HepG2 (cell line): ENCODE data around the gene MGLL. TPM values are rescaled to one million over a fixed set of nuclear protein-coding genes. Genes with fewer than 3 reads are reported as not detected.

Source experiments
- BCL6 ChIP-seq: IDR thresholded peaks from 2 replicates; pipeline ENCODE4 v1.6.1; 2016; ENCODE audit warnings: missing genetic modification reagents, missing compliant biosample characterization
- CHD2 ChIP-seq: IDR thresholded peaks from 2 replicates; pipeline ENCODE4 v1.6.1; 2011; ENCODE audit warnings: low read depth, low read length, improper control_type of control experiment
- CHD4 ChIP-seq: fragments of 200-600 bp; sonication (generic); IDR thresholded peaks from 2 replicates; pipeline ENCODE4 v1.7.0; 2017; ENCODE audit warnings: mild to moderate bottlenecking, low read length, borderline replicate concordance
- ESRRA ChIP-seq: sonication (generic); formaldehyde crosslinking; IDR thresholded peaks from 2 replicates; pipeline ENCODE4 v1.5.1; 2020; ENCODE audit warnings: mild to moderate bottlenecking, low read depth, missing genetic modification reagents
- FOXA1 ChIP-seq, 2 experiments: fragments of 450-650 bp in 1 of 2; sonication (generic) in 1 of 2; formaldehyde crosslinking in 1 of 2; IDR thresholded peaks; 2 replicates each; pipeline versions ENCODE4 v1.4.0 to v1.6.1; 2016 to 2020; ENCODE audit warnings: missing genetic modification reagents in 1 of 2
- HOXA5 ChIP-seq: sonication (generic); formaldehyde crosslinking; IDR thresholded peaks from 2 replicates; pipeline ENCODE4 v1.4.0; 2020; ENCODE audit warnings: missing genetic modification reagents
- MIXL1 ChIP-seq: IDR thresholded peaks from 2 replicates; pipeline ENCODE4 v1.6.1; 2016
- MXI1 ChIP-seq: IDR thresholded peaks from 3 replicates; pipeline ENCODE4 v1.6.1; 2012; ENCODE audit warnings: low read depth, low read length, inconsistent platforms, borderline replicate concordance
- NCOA1 ChIP-seq: sonication (generic); formaldehyde crosslinking; IDR thresholded peaks from 2 replicates; pipeline ENCODE4 v1.9.0; 2021; ENCODE audit warnings: missing genetic modification reagents
- NFYC ChIP-seq: IDR thresholded peaks from 2 replicates; pipeline ENCODE4 v1.6.1; 2016; ENCODE audit warnings: missing genetic modification reagents, missing compliant biosample characterization
- PRPF4 ChIP-seq: fragments of 200-400 bp; formaldehyde crosslinking; IDR thresholded peaks from 2 replicates; pipeline ENCODE4 v1.6.1; 2016; ENCODE audit warnings: low read length, low read depth; ENCODE audit not compliant: poor library complexity, severe bottlenecking
- SMARCC2 ChIP-seq: fragments of 450-650 bp; IDR thresholded peaks from 2 replicates; pipeline ENCODE4 v1.6.1; 2017; ENCODE audit warnings: antibody characterized with exemption, mild to moderate bottlenecking
- SOX6 ChIP-seq, 2 experiments: fragments of 450-650 bp in 1 of 2; sonication (generic) in 1 of 2; formaldehyde crosslinking in 1 of 2; IDR thresholded peaks; 2 replicates each; pipeline versions ENCODE4 v1.4.0 to v1.6.1; 2017 to 2020; ENCODE audit warnings: antibody characterized with exemption in 1 of 2, mild to moderate bottlenecking in 1 of 2, missing genetic modification reagents in 1 of 2
- SUZ12 ChIP-seq: fragments of 150-350 bp; IDR thresholded peaks from 2 replicates; pipeline ENCODE4 v1.6.1; 2014; ENCODE audit warnings: low read depth, low read length
- USF2 ChIP-seq, 2 experiments: sonication (generic) in 1 of 2; formaldehyde crosslinking in 1 of 2; IDR thresholded peaks; 2 replicates each; pipeline versions ENCODE4 v1.5.1 to v1.6.1; 2011 to 2020; ENCODE audit warnings: borderline replicate concordance in 1 of 2, low read depth in 1 of 2, low read length in 1 of 2, mild to moderate bottlenecking in 1 of 2, missing genetic modification reagents in 1 of 2, moderate library complexity in 1 of 2
- ZNF333 ChIP-seq: sonication (generic); formaldehyde crosslinking; IDR thresholded peaks from 2 replicates; pipeline ENCODE4 v1.4.0; 2020; ENCODE audit warnings: mild to moderate bottlenecking, missing genetic modification reagents, borderline replicate concordance
- ZNF644 ChIP-seq: IDR thresholded peaks from 2 replicates; pipeline ENCODE4 v1.6.1; 2016; ENCODE audit warnings: low read depth
- ZNF792 ChIP-seq: IDR thresholded peaks from 2 replicates; pipeline ENCODE4 v1.6.1; 2016
- polyA plus RNA-seq, 8 experiments: library from polyadenylated mRNA; depleted of rRNA in 3 of 8; stranded (reverse) in 7 of 8; unstranded in 1 of 8; fragments of >200 nt; fragmentation: Illumina TruSeq in 4 of 8; extraction: Trizol in 4 of 8; gene quantifications; 2 replicates each; pipeline versions ENCODE4 v1.2.1 to v1.2.3, GENCODE V29; 2011 to 2016; ENCODE audit warnings: low read depth in 4 of 8, missing spikeins in 1 of 8, mixed read lengths in 1 of 8; ENCODE audit not compliant: insufficient read depth in 1 of 8
- total RNA-seq, 5 experiments: library from RNA; depleted of rRNA; stranded (reverse); fragments of >200 nt; fragmentation: Illumina TruSeq; extraction: Trizol; gene quantifications; 2 replicates each; pipeline ENCODE4 v1.2.3, GENCODE V29; 2016; ENCODE audit warnings: low read depth in 1 of 5
- TF ChIP-seq, protein P1 (sequence below), 2 experiments: sonication (generic) in 1 of 2; formaldehyde crosslinking in 1 of 2; IDR thresholded peaks; 2 replicates each; pipeline versions ENCODE4 v1.4.0 to v1.6.1; 2016 to 2020; ENCODE audit warnings: borderline replicate concordance in 1 of 2, low read depth in 1 of 2, mild to moderate bottlenecking in 1 of 2, missing genetic modification reagents in 1 of 2
- TF ChIP-seq, protein P2 (sequence below): IDR thresholded peaks from 2 replicates; pipeline ENCODE4 v1.6.1; 2016
- TF ChIP-seq, protein P3 (sequence below): sonication (generic); formaldehyde crosslinking; IDR thresholded peaks from 2 replicates; pipeline ENCODE4 v1.8.0; 2022; ENCODE audit warnings: missing genetic modification reagents, mild to moderate bottlenecking, borderline replicate concordance

MGLL gene
- total and polyA plus RNA-seq, 2 of the 13 experiments (the other 11 are each of a cell fraction or from before 2014, with no cell fraction given): not detected

GRCh38 chr3:127697551-127698240 lies 124.6 kb downstream of the MGLL start (continued):
- peak; percentile 29; the same call in 1 of the 2 replicates for TF ChIP-seq NCOA1
- TF ChIP-seq ZNF333: no peak
- TF ChIP-seq SOX6 (IDR thresholded peaks at IDR 0.05): no peak
- peak; percentile 27; the same call in 1 of the 2 replicates for TF ChIP-seq SOX6 (CRISPR knock-in tag; IDR thresholded peaks at IDR 0.05)
- TF ChIP-seq FOXA1 (IDR thresholded peaks at IDR 0.05): no peak
- peak; percentile 56 for TF ChIP-seq FOXA1 (CRISPR knock-in tag; IDR thresholded peaks at IDR 0.05)
- no peak for TF ChIP-seq ZNF792 (CRISPR knock-in tag)
- TF ChIP-seq BCL6 (CRISPR knock-in tag): no peak
- TF ChIP-seq ESRRA (CRISPR knock-in tag): no peak
- TF ChIP-seq, protein P1, sequence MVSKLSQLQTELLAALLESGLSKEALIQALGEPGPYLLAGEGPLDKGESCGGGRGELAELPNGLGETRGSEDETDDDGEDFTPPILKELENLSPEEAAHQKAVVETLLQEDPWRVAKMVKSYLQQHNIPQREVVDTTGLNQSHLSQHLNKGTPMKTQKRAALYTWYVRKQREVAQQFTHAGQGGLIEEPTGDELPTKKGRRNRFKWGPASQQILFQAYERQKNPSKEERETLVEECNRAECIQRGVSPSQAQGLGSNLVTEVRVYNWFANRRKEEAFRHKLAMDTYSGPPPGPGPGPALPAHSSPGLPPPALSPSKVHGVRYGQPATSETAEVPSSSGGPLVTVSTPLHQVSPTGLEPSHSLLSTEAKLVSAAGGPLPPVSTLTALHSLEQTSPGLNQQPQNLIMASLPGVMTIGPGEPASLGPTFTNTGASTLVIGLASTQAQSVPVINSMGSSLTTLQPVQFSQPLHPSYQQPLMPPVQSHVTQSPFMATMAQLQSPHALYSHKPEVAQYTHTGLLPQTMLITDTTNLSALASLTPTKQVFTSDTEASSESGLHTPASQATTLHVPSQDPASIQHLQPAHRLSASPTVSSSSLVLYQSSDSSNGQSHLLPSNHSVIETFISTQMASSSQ (IDR thresholded peaks at IDR 0.05; ENCODE audit: low read depth): no peak
- TF ChIP-seq, protein P1 (CRISPR knock-in tag; IDR thresholded peaks at IDR 0.05; ENCODE audit: borderline replicate concordance): no peak
- no peak for TF ChIP-seq CHD4
- TF ChIP-seq SMARCC2: no peak
- peak; percentile 87 for TF ChIP-seq USF2 (IDR thresholded peaks at IDR 0.05; ENCODE audit: low read depth, low read length)
- peak; percentile 94; the same call in 1 of the 2 replicates for TF ChIP-seq USF2 (CRISPR knock-in tag; IDR thresholded peaks at IDR 0.05; ENCODE audit: borderline replicate concordance)
- TF ChIP-seq, protein P2, sequence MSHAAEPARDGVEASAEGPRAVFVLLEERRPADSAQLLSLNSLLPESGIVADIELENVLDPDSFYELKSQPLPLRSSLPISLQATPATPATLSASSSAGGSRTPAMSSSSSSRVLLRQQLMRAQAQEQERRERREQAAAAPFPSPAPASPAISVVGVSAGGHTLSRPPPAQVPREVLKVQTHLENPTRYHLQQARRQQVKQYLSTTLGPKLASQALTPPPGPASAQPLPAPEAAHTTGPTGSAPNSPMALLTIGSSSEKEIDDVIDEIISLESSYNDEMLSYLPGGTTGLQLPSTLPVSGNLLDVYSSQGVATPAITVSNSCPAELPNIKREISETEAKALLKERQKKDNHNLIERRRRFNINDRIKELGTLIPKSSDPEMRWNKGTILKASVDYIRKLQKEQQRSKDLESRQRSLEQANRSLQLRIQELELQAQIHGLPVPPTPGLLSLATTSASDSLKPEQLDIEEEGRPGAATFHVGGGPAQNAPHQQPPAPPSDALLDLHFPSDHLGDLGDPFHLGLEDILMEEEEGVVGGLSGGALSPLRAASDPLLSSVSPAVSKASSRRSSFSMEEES (CRISPR knock-in tag): 0 out of 2 replicates have a peak, but pooled peaks have one; percentile 21
- TF ChIP-seq ZNF644 (CRISPR knock-in tag): no peak
- no peak for TF ChIP-seq CHD2
- no peak for TF ChIP-seq MIXL1
- TF ChIP-seq MXI1: no peak
- TF ChIP-seq NFYC: peak; percentile 88
- TF ChIP-seq PRPF4: no peak
- TF ChIP-seq SUZ12: peak; percentile 52; the same call in 1 of the 2 replicates
- no peak for TF ChIP-seq HOXA5 (CRISPR knock-in tag)
- TF ChIP-seq, protein P3, sequence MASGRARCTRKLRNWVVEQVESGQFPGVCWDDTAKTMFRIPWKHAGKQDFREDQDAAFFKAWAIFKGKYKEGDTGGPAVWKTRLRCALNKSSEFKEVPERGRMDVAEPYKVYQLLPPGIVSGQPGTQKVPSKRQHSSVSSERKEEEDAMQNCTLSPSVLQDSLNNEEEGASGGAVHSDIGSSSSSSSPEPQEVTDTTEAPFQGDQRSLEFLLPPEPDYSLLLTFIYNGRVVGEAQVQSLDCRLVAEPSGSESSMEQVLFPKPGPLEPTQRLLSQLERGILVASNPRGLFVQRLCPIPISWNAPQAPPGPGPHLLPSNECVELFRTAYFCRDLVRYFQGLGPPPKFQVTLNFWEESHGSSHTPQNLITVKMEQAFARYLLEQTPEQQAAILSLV: no peak
